ENCODE data around the gene CDC42EP1. TPM values are rescaled to one million over a fixed set of nuclear protein-coding genes. Genes with fewer than 3 reads are reported as not detected.
"Not testable (repeated sequence)": the region's sequence is repeated elsewhere in the genome, so short reads cannot be mapped to it uniquely, and the experiment has no call there.

Gene CDC42EP1
- total and polyA plus RNA-seq, 2 experiments from 2014 or later: 7.7 to 10.2 TPM

DNA sequence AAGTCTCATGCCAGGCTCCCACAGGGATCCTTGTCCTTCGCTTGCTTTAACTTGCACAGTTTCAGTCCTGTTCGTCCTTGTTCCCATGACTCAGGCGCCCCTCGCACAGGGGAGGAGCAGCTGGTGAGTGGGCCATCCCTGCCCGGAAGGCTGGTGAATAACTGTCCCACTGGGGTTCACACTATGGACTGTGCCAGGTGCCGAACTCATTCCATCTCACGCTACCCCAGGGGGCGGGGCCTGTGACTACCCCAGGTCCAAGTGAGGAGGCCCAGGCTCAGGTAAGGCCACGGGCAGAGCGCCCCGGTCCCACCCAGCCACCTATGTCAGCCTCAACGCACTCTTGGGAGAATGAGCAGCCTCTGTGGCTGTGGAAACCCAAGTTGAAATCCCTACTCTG, 33.9 kb upstream of the CDC42EP1 start:
- Mint-ChIP-seq H3K27me3 (ENCODE audit: insufficient read depth, low read depth, poor library complexity) (peaks cover 3% of the 10 kb centered on the region), H3K4me3 (no peak overlapping the region), H3K27ac (no peak overlapping the region), H3K9me3 (no peaks in the 10 kb centered on the region; the same call in 2 of the 3 replicates), H3K4me1 (no peaks in the 10 kb centered on the region), H3K36me3 (ENCODE audit: low read depth) (no peaks in the 10 kb centered on the region)
- Histone ChIP-seq H3K27ac (ENCODE audit: low read depth) (no peak overlapping the region), H3F3A (replicated peaks; ENCODE audit: low read depth) (no peaks in the 10 kb centered on the region), H3K9me2 (ENCODE audit: insufficient read depth) (no peaks in the 10 kb centered on the region), H3K4me3 (no peak overlapping the region), H3K4me2 (no peak overlapping the region), H3K27me3 (ENCODE audit: insufficient read depth) (no peaks in the 10 kb centered on the region), H3K4me1 (ENCODE audit: insufficient read depth) (no peaks in the 10 kb centered on the region; the same call in 1 of the 2 replicates), H3K79me2 (replicated peaks; ENCODE audit: insufficient read depth) (no peaks in the 10 kb centered on the region), H3K36me3 (ENCODE audit: insufficient read depth) (no peaks in the 10 kb centered on the region), H4K20me1 (replicated peaks; ENCODE audit: insufficient read depth) (no peaks in the 10 kb centered on the region), H2AFZ (no peak overlapping the region)
- TF ChIP-seq, protein P1, sequence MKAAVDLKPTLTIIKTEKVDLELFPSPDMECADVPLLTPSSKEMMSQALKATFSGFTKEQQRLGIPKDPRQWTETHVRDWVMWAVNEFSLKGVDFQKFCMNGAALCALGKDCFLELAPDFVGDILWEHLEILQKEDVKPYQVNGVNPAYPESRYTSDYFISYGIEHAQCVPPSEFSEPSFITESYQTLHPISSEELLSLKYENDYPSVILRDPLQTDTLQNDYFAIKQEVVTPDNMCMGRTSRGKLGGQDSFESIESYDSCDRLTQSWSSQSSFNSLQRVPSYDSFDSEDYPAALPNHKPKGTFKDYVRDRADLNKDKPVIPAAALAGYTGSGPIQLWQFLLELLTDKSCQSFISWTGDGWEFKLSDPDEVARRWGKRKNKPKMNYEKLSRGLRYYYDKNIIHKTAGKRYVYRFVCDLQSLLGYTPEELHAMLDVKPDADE (IDR thresholded peaks at IDR 0.05): no peak
- no peak for TF ChIP-seq CREB1 (CRISPR knock-in tag; IDR thresholded peaks at IDR 0.05; ENCODE audit: low read depth)
- no peak for TF ChIP-seq ZNF114 (CRISPR knock-in tag; IDR thresholded peaks at IDR 0.05)
- TF ChIP-seq STAT1 (IDR thresholded peaks at IDR 0.05; ENCODE audit: unreplicated experiment): no peak
- TF ChIP-seq POLR2AphosphoS5 (IDR thresholded peaks at IDR 0.05; ENCODE audit: low read depth): no peak
- TF ChIP-seq ZNF331 (CRISPR knock-in tag; IDR thresholded peaks at IDR 0.05; ENCODE audit: low read depth): no peak
- TF ChIP-seq JUNB (IDR thresholded peaks at IDR 0.05; ENCODE audit: unreplicated experiment): no peak
- TF ChIP-seq, protein P2, sequence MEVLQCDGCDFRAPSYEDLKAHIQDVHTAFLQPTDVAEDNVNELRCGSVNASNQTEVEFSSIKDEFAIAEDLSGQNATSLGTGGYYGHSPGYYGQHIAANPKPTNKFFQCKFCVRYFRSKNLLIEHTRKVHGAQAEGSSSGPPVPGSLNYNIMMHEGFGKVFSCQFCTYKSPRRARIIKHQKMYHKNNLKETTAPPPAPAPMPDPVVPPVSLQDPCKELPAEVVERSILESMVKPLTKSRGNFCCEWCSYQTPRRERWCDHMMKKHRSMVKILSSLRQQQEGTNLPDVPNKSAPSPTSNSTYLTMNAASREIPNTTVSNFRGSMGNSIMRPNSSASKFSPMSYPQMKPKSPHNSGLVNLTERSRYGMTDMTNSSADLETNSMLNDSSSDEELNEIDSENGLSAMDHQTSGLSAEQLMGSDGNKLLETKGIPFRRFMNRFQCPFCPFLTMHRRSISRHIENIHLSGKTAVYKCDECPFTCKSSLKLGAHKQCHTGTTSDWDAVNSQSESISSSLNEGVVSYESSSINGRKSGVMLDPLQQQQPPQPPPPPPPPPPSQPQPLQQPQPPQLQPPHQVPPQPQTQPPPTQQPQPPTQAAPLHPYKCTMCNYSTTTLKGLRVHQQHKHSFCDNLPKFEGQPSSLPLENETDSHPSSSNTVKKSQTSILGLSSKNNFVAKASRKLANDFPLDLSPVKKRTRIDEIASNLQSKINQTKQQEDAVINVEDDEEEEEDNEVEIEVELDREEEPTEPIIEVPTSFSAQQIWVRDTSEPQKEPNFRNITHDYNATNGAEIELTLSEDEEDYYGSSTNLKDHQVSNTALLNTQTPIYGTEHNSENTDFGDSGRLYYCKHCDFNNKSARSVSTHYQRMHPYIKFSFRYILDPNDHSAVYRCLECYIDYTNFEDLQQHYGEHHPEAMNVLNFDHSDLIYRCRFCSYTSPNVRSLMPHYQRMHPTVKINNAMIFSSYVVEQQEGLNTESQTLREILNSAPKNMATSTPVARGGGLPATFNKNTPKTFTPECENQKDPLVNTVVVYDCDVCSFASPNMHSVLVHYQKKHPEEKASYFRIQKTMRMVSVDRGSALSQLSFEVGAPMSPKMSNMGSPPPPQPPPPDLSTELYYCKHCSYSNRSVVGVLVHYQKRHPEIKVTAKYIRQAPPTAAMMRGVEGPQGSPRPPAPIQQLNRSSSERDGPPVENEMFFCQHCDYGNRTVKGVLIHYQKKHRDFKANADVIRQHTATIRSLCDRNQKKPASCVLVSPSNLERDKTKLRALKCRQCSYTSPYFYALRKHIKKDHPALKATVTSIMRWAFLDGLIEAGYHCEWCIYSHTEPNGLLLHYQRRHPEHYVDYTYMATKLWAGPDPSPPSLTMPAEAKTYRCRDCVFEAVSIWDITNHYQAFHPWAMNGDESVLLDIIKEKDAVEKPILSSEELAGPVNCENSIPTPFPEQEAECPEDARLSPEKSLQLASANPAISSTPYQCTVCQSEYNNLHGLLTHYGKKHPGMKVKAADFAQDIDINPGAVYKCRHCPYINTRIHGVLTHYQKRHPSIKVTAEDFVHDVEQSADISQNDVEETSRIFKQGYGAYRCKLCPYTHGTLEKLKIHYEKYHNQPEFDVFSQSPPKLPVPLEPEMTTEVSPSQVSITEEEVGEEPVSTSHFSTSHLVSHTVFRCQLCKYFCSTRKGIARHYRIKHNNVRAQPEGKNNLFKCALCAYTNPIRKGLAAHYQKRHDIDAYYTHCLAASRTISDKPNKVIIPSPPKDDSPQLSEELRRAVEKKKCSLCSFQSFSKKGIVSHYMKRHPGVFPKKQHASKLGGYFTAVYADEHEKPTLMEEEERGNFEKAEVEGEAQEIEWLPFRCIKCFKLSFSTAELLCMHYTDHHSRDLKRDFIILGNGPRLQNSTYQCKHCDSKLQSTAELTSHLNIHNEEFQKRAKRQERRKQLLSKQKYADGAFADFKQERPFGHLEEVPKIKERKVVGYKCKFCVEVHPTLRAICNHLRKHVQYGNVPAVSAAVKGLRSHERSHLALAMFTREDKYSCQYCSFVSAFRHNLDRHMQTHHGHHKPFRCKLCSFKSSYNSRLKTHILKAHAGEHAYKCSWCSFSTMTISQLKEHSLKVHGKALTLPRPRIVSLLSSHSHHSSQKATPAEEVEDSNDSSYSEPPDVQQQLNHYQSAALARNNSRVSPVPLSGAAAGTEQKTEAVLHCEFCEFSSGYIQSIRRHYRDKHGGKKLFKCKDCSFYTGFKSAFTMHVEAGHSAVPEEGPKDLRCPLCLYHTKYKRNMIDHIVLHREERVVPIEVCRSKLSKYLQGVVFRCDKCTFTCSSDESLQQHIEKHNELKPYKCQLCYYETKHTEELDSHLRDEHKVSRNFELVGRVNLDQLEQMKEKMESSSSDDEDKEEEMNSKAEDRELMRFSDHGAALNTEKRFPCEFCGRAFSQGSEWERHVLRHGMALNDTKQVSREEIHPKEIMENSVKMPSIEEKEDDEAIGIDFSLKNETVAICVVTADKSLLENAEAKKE (CRISPR knock-in tag; IDR thresholded peaks at IDR 0.05): no peak
- no peak for DNase-seq (ENCODE audit: low spot score)
- no peak for ATAC-seq

DNA sequence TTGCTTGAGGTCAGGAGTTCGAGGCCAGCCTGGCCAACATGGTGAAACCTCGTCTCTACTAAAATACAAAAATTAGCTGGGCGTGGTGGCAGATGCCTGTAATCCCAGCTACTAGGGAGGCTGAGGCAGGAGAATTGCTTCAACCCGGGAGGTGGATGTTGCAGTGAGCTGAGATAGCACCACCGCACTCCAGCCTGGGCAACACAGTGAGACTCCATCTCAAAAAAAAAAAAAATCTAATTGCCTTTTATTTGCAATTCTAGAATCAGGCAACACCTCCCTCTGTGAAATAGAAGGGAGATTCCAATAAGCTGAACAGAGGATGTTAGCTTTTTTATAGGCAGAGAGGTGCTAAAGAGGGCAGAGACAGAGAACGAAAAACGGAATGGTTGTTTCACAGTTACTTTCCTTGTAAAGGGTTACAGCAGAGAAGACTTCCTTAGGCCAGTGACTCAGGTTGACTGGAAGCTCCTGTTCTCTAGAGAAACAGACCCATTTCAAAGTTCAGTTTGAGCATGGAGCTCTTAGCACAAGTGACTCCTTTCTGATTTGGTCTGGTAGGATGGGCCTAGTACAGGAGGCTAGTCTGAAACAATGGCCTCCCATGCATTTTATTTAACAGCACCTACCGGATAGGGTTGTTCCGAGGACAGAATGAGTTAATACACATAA, 33.1 kb upstream of the CDC42EP1 start:
- not testable (repeated sequence) for H3K4me1 ChIP-seq (ENCODE audit: insufficient read depth); H3K27me3 ChIP-seq (ENCODE audit: insufficient read depth); H3K36me3 ChIP-seq (ENCODE audit: insufficient read depth); DNase-seq (ENCODE audit: low spot score); H3K27ac ChIP-seq (ENCODE audit: low read depth); H2AFZ ChIP-seq; H3K27me3 Mint-ChIP-seq (ENCODE audit: insufficient read depth, low read depth, poor library complexity); H3K36me3 Mint-ChIP-seq (ENCODE audit: low read depth); H3K9me2 ChIP-seq (ENCODE audit: insufficient read depth); H3K4me3 Mint-ChIP-seq; H3K27ac Mint-ChIP-seq; H4K20me1 ChIP-seq (replicated peaks; ENCODE audit: insufficient read depth); H3K9me3 Mint-ChIP-seq; H3K4me1 Mint-ChIP-seq; H3F3A ChIP-seq (replicated peaks; ENCODE audit: low read depth); ATAC-seq; H3K4me2 ChIP-seq; H3K79me2 ChIP-seq (replicated peaks; ENCODE audit: insufficient read depth); H3K4me3 ChIP-seq

DNA sequence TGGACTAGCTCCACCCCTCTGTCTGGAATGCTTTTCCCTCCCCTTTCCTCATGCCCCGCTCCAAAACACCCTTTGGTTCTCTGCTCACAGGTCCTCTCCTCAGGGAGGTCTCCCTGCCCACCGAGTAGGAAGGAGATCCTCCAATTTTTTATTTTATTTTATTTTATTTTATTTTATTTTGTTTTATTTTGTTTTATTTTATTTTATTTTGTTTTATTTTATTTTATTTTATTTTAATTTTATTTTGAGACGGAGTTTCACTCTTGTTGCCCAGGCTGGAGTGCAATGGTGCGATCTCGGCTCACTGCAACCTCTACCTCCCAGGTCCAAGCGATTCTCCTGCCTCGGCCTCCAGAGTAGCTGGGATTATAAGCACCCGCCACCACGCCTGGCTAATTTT, 32.3 kb upstream of the CDC42EP1 start:
- not testable (repeated sequence) for H3K4me3 ChIP-seq; H3K4me1 Mint-ChIP-seq; H3K9me2 ChIP-seq (ENCODE audit: insufficient read depth); H3K4me2 ChIP-seq; H3K4me3 Mint-ChIP-seq; H3K27ac ChIP-seq (ENCODE audit: low read depth); H4K20me1 ChIP-seq (replicated peaks; ENCODE audit: insufficient read depth); H3K9me3 Mint-ChIP-seq; H3K4me1 ChIP-seq (ENCODE audit: insufficient read depth); H2AFZ ChIP-seq; H3K36me3 Mint-ChIP-seq (ENCODE audit: low read depth); H3K27me3 ChIP-seq (ENCODE audit: insufficient read depth); ATAC-seq; DNase-seq (ENCODE audit: low spot score); H3K79me2 ChIP-seq (replicated peaks; ENCODE audit: insufficient read depth); H3K27me3 Mint-ChIP-seq (ENCODE audit: insufficient read depth, low read depth, poor library complexity); H3K27ac Mint-ChIP-seq; H3F3A ChIP-seq (replicated peaks; ENCODE audit: low read depth); H3K36me3 ChIP-seq (ENCODE audit: insufficient read depth)
